Endothelial cell of umbilical vein (primary cell): ENCODE measurements around the gene MPDZ. TPM values are rescaled to one million over a fixed set of nuclear protein-coding genes. Genes with fewer than 3 reads are reported as not detected.

Source experiments
- BruUV-seq: library from RNA; stranded (reverse); fragments of 400-500 nt; replicated peaks from 2 replicates; lab custom pipeline; 2021; lab: Mats Ljungman, UMichigan
- CTCF ChIA-PET: fragments of 300-600, 350-600 bp; sonication (Branson Sonifier 250); formaldehyde crosslinking; loops from one replicate; lab custom pipeline; 2021; ENCODE audit warnings: antibody characterized with exemption, inconsistent platforms; lab: Charles Lee
- POLR2A ChIA-PET: fragments of 300-600, 350-600 bp; sonication (Branson Sonifier 250); formaldehyde crosslinking; loops from one replicate; lab custom pipeline; 2021; ENCODE audit warnings: antibody characterized with exemption, inconsistent platforms; lab: Charles Lee
- DNase-seq: peaks from one replicate; pipeline ENCODE4 v3.0.0-alpha.2; 2011; ENCODE audit warnings: low read depth, low spot score
- FAIRE-seq: peaks from 2 replicates; lab custom pipeline; 2011; peaks lifted over from hg19 to GRCh38; lab: Jason Lieb, UNC
- H2AFZ ChIP-seq: 2 replicates; pipeline ENCODE4 v1.6.0; 2012; ENCODE audit warnings: low read depth, low read length, control low read depth, inconsistent platforms
- H3K27ac ChIP-seq: 2 replicates; pipeline ENCODE4 v1.5.1; 2011; ENCODE audit warnings: low read depth, mild to moderate bottlenecking, control low read depth, low read length, moderate library complexity; ENCODE audit not compliant: insufficient read depth
- H3K27me3 ChIP-seq, 2 experiments: 2 replicates each; pipeline versions ENCODE4 v1.6.0 to v1.6.1; 2011; ENCODE audit warnings: low read length in 2 of 2, mixed read lengths in 1 of 2; ENCODE audit not compliant: control insufficient read depth in 2 of 2, insufficient read depth in 2 of 2
- H3K36me3 ChIP-seq, 2 experiments: 2 replicates in 1 of 2; 3 replicates in 1 of 2; pipeline ENCODE4 v1.5.1; 2011; ENCODE audit warnings: low read length in 2 of 2, mild to moderate bottlenecking in 1 of 2, moderate library complexity in 1 of 2; ENCODE audit not compliant: control insufficient read depth in 2 of 2, insufficient read depth in 2 of 2; ENCODE audit errors: extremely low read depth in 1 of 2
- H3K4me1 ChIP-seq: 3 replicates; pipeline ENCODE4 v1.5.1; 2011; ENCODE audit warnings: mild to moderate bottlenecking, low read length; ENCODE audit not compliant: control insufficient read depth, insufficient read depth; ENCODE audit errors: extremely low read depth
- H3K4me2 ChIP-seq: 2 replicates; pipeline ENCODE4 v1.6.1; 2011; ENCODE audit warnings: low read length, control low read depth, mixed read lengths; ENCODE audit not compliant: insufficient read depth
- H3K4me3 ChIP-seq, 3 experiments: fragments of 200-600 bp in 1 of 3; sonication (generic), shearing (Covaris generic) in 1 of 3; replicated peaks in 1 of 3; 2 replicates each; pipeline ENCODE4 v1.5.1; 2011 to 2016; ENCODE audit warnings: control low read depth in 3 of 3, low read length in 3 of 3, mild to moderate bottlenecking in 2 of 3, inconsistent platforms in 1 of 3, low read depth in 1 of 3, moderate library complexity in 1 of 3; ENCODE audit not compliant: insufficient read depth in 1 of 3
- H3K79me2 ChIP-seq: 2 replicates; pipeline ENCODE4 v1.6.0; 2012; ENCODE audit warnings: low read length, inconsistent platforms; ENCODE audit not compliant: control insufficient read depth, insufficient read depth
- H3K9ac ChIP-seq: replicated peaks from 2 replicates; pipeline ENCODE3; 2011; ENCODE audit warnings: low read length, control low read depth; ENCODE audit not compliant: insufficient read depth; ENCODE audit errors: extremely low read depth
- H3K9me1 ChIP-seq: replicated peaks from 3 replicates; pipeline ENCODE4 v1.6.0; 2011; ENCODE audit warnings: mild to moderate bottlenecking, low read length; ENCODE audit not compliant: control insufficient read depth, insufficient read depth; ENCODE audit errors: extremely low read depth
- H3K9me3 ChIP-seq: replicated peaks from 2 replicates; pipeline ENCODE4 v1.5.1; 2012; ENCODE audit warnings: low read length, inconsistent platforms; ENCODE audit not compliant: control insufficient read depth, insufficient read depth
- H4K20me1 ChIP-seq: replicated peaks from 2 replicates; pipeline ENCODE3; 2011; ENCODE audit warnings: mild to moderate bottlenecking, low read length; ENCODE audit not compliant: control insufficient read depth, insufficient read depth; ENCODE audit errors: extremely low read depth
- CTCF ChIP-seq, 2 donors: IDR thresholded peaks; 1 replicate in 1 of 2; 2 replicates in 1 of 2; pipeline ENCODE4 v1.5.1; 2011; ENCODE audit warnings: low read length in 2 of 2, mild to moderate bottlenecking in 2 of 2, moderate library complexity in 2 of 2, control low read depth in 1 of 2, inconsistent platforms in 1 of 2, low read depth in 1 of 2; ENCODE audit not compliant: insufficient read depth in 1 of 2; ENCODE audit errors: extremely low read depth in 1 of 2
- EZH2 ChIP-seq: IDR thresholded peaks from 2 replicates; pipeline ENCODE4 v1.6.1; 2012; ENCODE audit warnings: borderline replicate concordance, low read depth, mild to moderate bottlenecking, moderate library complexity, low read length, inconsistent platforms; ENCODE audit not compliant: severe bottlenecking
- FOS ChIP-seq: IDR thresholded peaks from 2 replicates; pipeline ENCODE4 v1.6.1; 2011; ENCODE audit warnings: mild to moderate bottlenecking, low read length, moderate library complexity, borderline replicate concordance; ENCODE audit not compliant: insufficient read depth
- GATA2 ChIP-seq: IDR thresholded peaks from 2 replicates; pipeline ENCODE4 v1.7.0; 2011; ENCODE audit warnings: low read depth, mild to moderate bottlenecking, moderate library complexity, mixed read lengths, low read length; ENCODE audit not compliant: insufficient read length, insufficient read depth
- JUN ChIP-seq: IDR thresholded peaks from 2 replicates; pipeline ENCODE4 v1.6.1; 2011; ENCODE audit warnings: borderline replicate concordance, low read depth; ENCODE audit not compliant: insufficient read length, insufficient read depth
- MYC ChIP-seq: IDR thresholded peaks from one replicate; pipeline ENCODE4 v1.6.1; 2011; ENCODE audit warnings: mild to moderate bottlenecking, low read depth, low read length
- POLR2A ChIP-seq: IDR thresholded peaks from 2 replicates; pipeline ENCODE4 v1.6.1; 2012; ENCODE audit warnings: low read depth, mild to moderate bottlenecking, control low read depth, low read length
- POLR2AphosphoS5 ChIP-seq: IDR thresholded peaks from 2 replicates; pipeline ENCODE4 v1.6.1; 2012; ENCODE audit warnings: low read depth, mild to moderate bottlenecking, control low read depth, low read length, moderate library complexity; ENCODE audit not compliant: insufficient read depth
- dilution Hi-C: fragments of 300-500 bp; cut with MboI; formaldehyde crosslinking; loops from one replicate; pipeline ENCODE4 v1.15.0; 2019; ENCODE audit warnings: low sequenced_read_pairs; ENCODE audit not compliant: extremely low pct_ligation_motif_present
- intact Hi-C: fragments of 100-400 bp; cut with micrococcal nuclease; formaldehyde crosslinking; loops from one replicate; pipeline ENCODE4 v1.10.0; 2022
- polyA plus RNA-seq, 4 experiments: library from polyadenylated mRNA; depleted of rRNA in 3 of 4; stranded (reverse) in 3 of 4; unstranded in 1 of 4; fragments of >200 nt; gene quantifications; 2 replicates each; pipeline versions ENCODE4 v1.2.1 to v1.2.3, GENCODE V29; 2011 to 2012; ENCODE audit warnings: missing spikeins in 1 of 4
- total RNA-seq: library from RNA; stranded (reverse); gene quantifications from 2 replicates; pipeline ENCODE4 v1.2.3, GENCODE V29; 2021
- TF ChIP-seq, protein P1 (sequence below): IDR thresholded peaks from 2 replicates; pipeline ENCODE4 v1.6.1; 2011; ENCODE audit not compliant: insufficient read depth, insufficient read length

MPDZ gene
- total and polyA plus RNA-seq, 2 donors (not counting 3 experiments of a cell fraction or from before 2014, with no cell fraction given) = 22.3 to 54.4 TPM

DNA sequence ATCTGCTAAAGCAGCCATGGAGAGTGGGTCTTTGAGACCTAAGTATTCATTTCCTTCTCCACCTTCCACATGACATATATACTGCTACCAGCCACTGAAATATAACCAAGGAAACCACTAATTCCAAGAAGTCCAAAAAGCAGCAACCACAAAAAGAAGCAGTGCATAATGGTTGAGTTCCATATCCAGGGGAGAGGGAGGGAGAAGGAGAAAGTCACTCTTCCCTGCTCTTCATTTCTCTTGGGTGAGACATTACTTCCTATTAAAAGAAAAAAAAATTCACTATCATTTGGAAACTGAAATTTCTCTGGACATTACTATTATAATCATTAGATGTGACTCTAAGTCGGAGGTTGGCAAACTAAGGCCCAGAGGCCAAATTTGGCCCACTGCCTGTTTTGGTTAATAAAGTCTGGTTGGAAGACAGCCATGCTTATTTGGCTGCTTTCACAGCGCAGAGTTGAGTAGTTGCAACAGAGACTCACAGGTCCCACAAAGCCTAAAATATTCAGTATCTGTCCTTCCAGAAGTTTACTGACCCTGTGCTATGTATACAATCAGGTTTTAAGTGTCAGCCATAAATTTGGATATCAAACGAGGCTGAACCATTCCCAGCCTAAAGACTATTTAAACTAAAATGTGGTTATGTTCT lies 168.6 kb downstream of the MPDZ start:
- no peak for FAIRE-seq
- dilution Hi-C loops = no loop called here
- H3K27me3 ChIP-seq = no peaks in the 10 kb centered on the region
- no peaks in the 10 kb centered on the region for H3K4me1 ChIP-seq
- intact Hi-C loops = no loop called here
- CTCF ChIA-PET = no interaction called here
- no peak overlapping the region for H3K27ac ChIP-seq
- H3K9me3 ChIP-seq = no peaks in the 10 kb centered on the region
- no peak overlapping the region for H3K4me2 ChIP-seq
- H3K4me3 ChIP-seq = no peak overlapping the region
- H3K79me2 ChIP-seq = no peaks in the 10 kb centered on the region
- H3K9me1 ChIP-seq = no peaks in the 10 kb centered on the region
- peaks cover 9 to 20% of the 10 kb centered on the region in 2 experiments for H3K36me3 ChIP-seq
- H3K9ac ChIP-seq = no peak overlapping the region
- BruUV-seq = no TSS peak
- POLR2A ChIA-PET = no interaction called here
- H4K20me1 ChIP-seq = no peaks in the 10 kb centered on the region
- TF ChIP-seq EZH2 = no peak
- TF ChIP-seq POLR2A = no peak
- TF ChIP-seq, protein P1, sequence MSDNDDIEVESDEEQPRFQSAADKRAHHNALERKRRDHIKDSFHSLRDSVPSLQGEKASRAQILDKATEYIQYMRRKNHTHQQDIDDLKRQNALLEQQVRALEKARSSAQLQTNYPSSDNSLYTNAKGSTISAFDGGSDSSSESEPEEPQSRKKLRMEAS = no peak
- TF ChIP-seq GATA2 = no peak
- no peak for TF ChIP-seq CTCF (IDR thresholded peaks at IDR 0.05; ENCODE audit: extremely low read depth in 1 of 2, insufficient read depth in 1 of 2, low read depth in 1 of 2, low read length in 2 of 2)
- no peak for TF ChIP-seq MYC
- TF ChIP-seq FOS = no peak
- no peak for TF ChIP-seq JUN
- no peak for TF ChIP-seq POLR2AphosphoS5
- no peak overlapping the region for H2AFZ ChIP-seq
- DNase-seq = no peak
